CD14-positive monocyte (primary cell): ENCODE measurements around the gene RALB. TPM values are rescaled to one million over a fixed set of nuclear protein-coding genes. Genes with fewer than 3 reads are reported as not detected.

Experiments used
- DNase-seq, 3 donors: peaks; one replicate each; pipeline ENCODE4 v3.0.0-alpha.2; 2011 to 2022
- H2AFZ ChIP-seq: 2 replicates; pipeline ENCODE4 v1.6.0; 2012; ENCODE audit warnings: mild to moderate bottlenecking, low read depth, low read length, inconsistent platforms; ENCODE audit not compliant: insufficient read depth, poor library complexity, severe bottlenecking
- H3K27ac ChIP-seq, 2 donors: 1 replicate in 1 of 2; 2 replicates in 1 of 2; pipeline ENCODE4 v1.5.1; 2012 to 2013; ENCODE audit warnings: low read length in 2 of 2, control low read depth in 1 of 2, inconsistent platforms in 1 of 2, low read depth in 1 of 2, mild to moderate bottlenecking in 1 of 2
- H3K27me3 ChIP-seq, 2 donors: one replicate each; pipeline versions ENCODE4 v1.6.0 to v1.6.1; 2011 to 2013; ENCODE audit warnings: low read length in 2 of 2; ENCODE audit not compliant: control insufficient read depth in 2 of 2, insufficient read depth in 2 of 2
- H3K36me3 ChIP-seq, 2 donors: replicated peaks in 1 of 2; 1 replicate in 1 of 2; 2 replicates in 1 of 2; pipeline versions ENCODE4 v1.5.1 to v1.6.1; 2012 to 2013; ENCODE audit warnings: low read length in 2 of 2, control low read depth in 1 of 2, inconsistent platforms in 1 of 2, mild to moderate bottlenecking in 1 of 2; ENCODE audit not compliant: insufficient read depth in 2 of 2, control insufficient read depth in 1 of 2
- H3K4me1 ChIP-seq, 2 donors: 1 replicate in 1 of 2; 2 replicates in 1 of 2; pipeline versions ENCODE4 v1.5.1 to v1.6.1; 2012 to 2013; ENCODE audit warnings: low read length in 2 of 2, control low read depth in 1 of 2, inconsistent platforms in 1 of 2, mild to moderate bottlenecking in 1 of 2, moderate library complexity in 1 of 2; ENCODE audit not compliant: insufficient read depth in 2 of 2, control insufficient read depth in 1 of 2
- H3K4me2 ChIP-seq: replicated peaks from 2 replicates; pipeline ENCODE3; 2012; ENCODE audit warnings: low read length, moderate library complexity, mild to moderate bottlenecking; ENCODE audit not compliant: poor library complexity, severe bottlenecking; ENCODE audit errors: extremely low read depth
- H3K4me3 ChIP-seq, 3 experiments: fragments of 200-600 bp in 1 of 3; sonication (generic) in 1 of 3; replicated peaks in 1 of 3; 1 replicate in 2 of 3; 2 replicates in 1 of 3; pipeline ENCODE4 v1.5.1; 2011 to 2013; ENCODE audit warnings: low read length in 3 of 3, mild to moderate bottlenecking in 3 of 3, control low read depth in 2 of 3, low read depth in 2 of 3, inconsistent platforms in 1 of 3, moderate library complexity in 1 of 3
- H3K79me2 ChIP-seq: 2 replicates; pipeline ENCODE4 v1.6.0; 2012; ENCODE audit warnings: mild to moderate bottlenecking, control low read depth, inconsistent platforms, low read length, moderate library complexity; ENCODE audit not compliant: insufficient read depth
- H3K9ac ChIP-seq: 2 replicates; pipeline ENCODE4 v1.6.0; 2017; ENCODE audit warnings: low read length, mild to moderate bottlenecking; ENCODE audit not compliant: insufficient read depth, poor library complexity, severe bottlenecking
- H3K9me3 ChIP-seq, 2 donors: replicated peaks in 1 of 2; 1 replicate in 1 of 2; 2 replicates in 1 of 2; pipeline versions ENCODE4 v1.5.1 to v1.6.1; 2012 to 2013; ENCODE audit warnings: low read length in 2 of 2, control low read depth in 1 of 2; ENCODE audit not compliant: control insufficient read depth in 1 of 2, insufficient read depth in 1 of 2
- H4K20me1 ChIP-seq: 2 replicates; pipeline ENCODE4 v1.6.0; 2012; ENCODE audit warnings: mild to moderate bottlenecking, low read length, control low read depth, moderate library complexity; ENCODE audit not compliant: insufficient read depth
- H3K27ac Mint-ChIP-seq, 7 donors: one replicate each; pipeline ENCODE4 v1.8.0; 2020; ENCODE audit warnings: mild to moderate bottlenecking in 7 of 7, mixed read lengths in 7 of 7, moderate library complexity in 6 of 7, inconsistent platforms in 2 of 7
- H3K27me3 Mint-ChIP-seq, 3 donors: one replicate each; pipeline ENCODE4 v1.8.0; 2021 to 2022; ENCODE audit warnings: low read depth in 3 of 3, mild to moderate bottlenecking in 3 of 3, mixed read lengths in 3 of 3, moderate library complexity in 3 of 3, inconsistent platforms in 1 of 3
- H3K36me3 Mint-ChIP-seq, 2 donors: one replicate each; pipeline ENCODE4 v1.8.0; 2020; ENCODE audit warnings: mixed read lengths in 2 of 2, inconsistent platforms in 1 of 2, mild to moderate bottlenecking in 1 of 2
- H3K4me1 Mint-ChIP-seq: one replicate; pipeline ENCODE4 v1.8.0; 2020; ENCODE audit warnings: mild to moderate bottlenecking, mixed read lengths
- H3K4me3 Mint-ChIP-seq, 2 donors: one replicate each; pipeline ENCODE4 v1.8.0; 2020; ENCODE audit warnings: mild to moderate bottlenecking in 2 of 2, mixed read lengths in 2 of 2, moderate library complexity in 1 of 2
- H3K9me3 Mint-ChIP-seq, 7 donors: one replicate each; pipeline ENCODE4 v1.8.0; 2020 to 2022; ENCODE audit warnings: mixed read lengths in 7 of 7, mild to moderate bottlenecking in 6 of 7, moderate library complexity in 6 of 7, inconsistent platforms in 2 of 7
- WGBS: methylation state at CpG from one replicate; pipeline ENCODE4 v1.1.5; 2013; ENCODE audit warnings: missing lambda C conversion rate; ENCODE audit not compliant: insufficient coverage; 5-methylcytosine and 5-hydroxymethylcytosine counted together
- intact Hi-C, 2 donors: fragments of 100-400 bp; cut with micrococcal nuclease; formaldehyde crosslinking; loops; one replicate each; pipeline versions ENCODE4 v1.15.0 to v1.15.1; 2023
- polyA plus RNA-seq, 3 donors: library from polyadenylated mRNA; depleted of rRNA in 1 of 3; unstranded in 2 of 3; stranded (reverse) in 1 of 3; fragments of 300-500 nt in 2 of 3; fragments of >200 nt in 1 of 3; fragmentation: Illumina TruSeq in 2 of 3; gene quantifications; 1 replicate in 2 of 3; 2 replicates in 1 of 3; pipeline ENCODE4 v1.2.3, GENCODE V29; 2012 to 2021
- TF ChIP-seq, protein P1 (sequence below): fragments of 200-600 bp; IDR thresholded peaks from one replicate; pipeline ENCODE4 v1.8.0; 2022; ENCODE audit warnings: antibody characterized with exemption, mild to moderate bottlenecking

The RALB gene
- polyA plus RNA-seq, 3 donors: 57.2 to 163 (median 139) TPM

DNA sequence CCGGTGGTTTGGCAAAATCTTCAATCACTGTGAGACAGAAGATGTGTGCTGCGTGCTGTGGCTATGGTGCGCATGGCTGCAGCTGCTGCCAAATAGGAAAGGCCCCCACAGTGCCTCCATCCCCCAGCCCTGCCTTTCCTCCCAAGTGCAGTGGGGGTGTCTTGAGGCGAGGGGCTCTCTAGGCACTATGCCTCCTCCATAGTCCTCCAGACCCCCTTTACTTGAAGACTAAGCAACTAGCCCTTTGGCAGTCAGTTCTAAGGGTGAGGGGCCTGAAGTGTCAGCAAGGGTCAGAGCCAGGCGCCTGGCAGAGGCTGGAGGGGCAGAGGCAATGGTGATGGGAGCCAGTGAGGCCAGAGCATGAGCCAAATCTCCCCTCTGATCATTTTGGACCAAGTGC, 15.9 kb upstream of the RALB start:
- TF ChIP-seq, protein P1, sequence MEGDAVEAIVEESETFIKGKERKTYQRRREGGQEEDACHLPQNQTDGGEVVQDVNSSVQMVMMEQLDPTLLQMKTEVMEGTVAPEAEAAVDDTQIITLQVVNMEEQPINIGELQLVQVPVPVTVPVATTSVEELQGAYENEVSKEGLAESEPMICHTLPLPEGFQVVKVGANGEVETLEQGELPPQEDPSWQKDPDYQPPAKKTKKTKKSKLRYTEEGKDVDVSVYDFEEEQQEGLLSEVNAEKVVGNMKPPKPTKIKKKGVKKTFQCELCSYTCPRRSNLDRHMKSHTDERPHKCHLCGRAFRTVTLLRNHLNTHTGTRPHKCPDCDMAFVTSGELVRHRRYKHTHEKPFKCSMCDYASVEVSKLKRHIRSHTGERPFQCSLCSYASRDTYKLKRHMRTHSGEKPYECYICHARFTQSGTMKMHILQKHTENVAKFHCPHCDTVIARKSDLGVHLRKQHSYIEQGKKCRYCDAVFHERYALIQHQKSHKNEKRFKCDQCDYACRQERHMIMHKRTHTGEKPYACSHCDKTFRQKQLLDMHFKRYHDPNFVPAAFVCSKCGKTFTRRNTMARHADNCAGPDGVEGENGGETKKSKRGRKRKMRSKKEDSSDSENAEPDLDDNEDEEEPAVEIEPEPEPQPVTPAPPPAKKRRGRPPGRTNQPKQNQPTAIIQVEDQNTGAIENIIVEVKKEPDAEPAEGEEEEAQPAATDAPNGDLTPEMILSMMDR: no peak
- no peaks in the 10 kb centered on the region for H3K79me2 ChIP-seq
- intact Hi-C loops: no loop called here
- no peak overlapping the region for H2AFZ ChIP-seq
- no peaks in the 10 kb centered on the region for H3K36me3 ChIP-seq
- H3K4me1 ChIP-seq: peaks cover 17 to 25% of the 10 kb centered on the region in 2 donors
- H3K27me3 Mint-ChIP-seq: peaks cover 3 to 5% (median 4%) of the 10 kb centered on the region in 3 donors
- no peak overlapping the region for H3K4me3 Mint-ChIP-seq
- H3K27ac ChIP-seq: no peak overlapping the region
- no peak overlapping the region for H3K9ac ChIP-seq
- H3K27me3 ChIP-seq: no peaks in the 10 kb centered on the region
- no peak overlapping the region for H3K4me2 ChIP-seq
- 85% methylated on average over 4 of the region's 5 CpGs for WGBS
- peaks cover 0 to 6% (median 3%) of the 10 kb centered on the region in 7 donors for H3K9me3 Mint-ChIP-seq
- no peak for DNase-seq
- no peak overlapping the region for H3K4me3 ChIP-seq
- H3K4me1 Mint-ChIP-seq: peaks cover 16% of the 10 kb centered on the region
- no peaks in the 10 kb centered on the region for H4K20me1 ChIP-seq
- no peaks in the 10 kb centered on the region for H3K36me3 Mint-ChIP-seq
- no peak overlapping the region for H3K27ac Mint-ChIP-seq
- H3K9me3 ChIP-seq: no peaks in the 10 kb centered on the region

DNA sequence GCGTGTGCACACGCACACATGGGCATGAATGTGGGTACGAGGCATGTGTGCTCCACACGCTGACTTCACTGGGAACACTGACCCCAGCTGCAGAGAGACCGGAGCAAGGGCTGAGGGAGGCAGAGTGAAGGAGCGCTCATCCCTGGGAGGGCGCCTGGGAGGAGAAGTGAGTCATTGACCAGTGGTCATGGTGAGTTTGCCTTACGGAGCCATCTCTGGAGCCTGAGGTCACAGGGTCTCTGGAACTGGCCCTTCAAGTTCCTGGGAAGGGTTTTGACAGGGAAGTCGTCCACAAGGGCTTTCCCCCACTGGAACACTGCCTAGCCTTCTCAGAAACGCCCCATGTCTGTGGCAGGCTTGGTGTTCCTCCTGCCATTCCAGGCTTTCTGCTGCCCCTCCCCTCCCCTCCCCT, 15.2 kb upstream of the RALB start:
- Histone ChIP-seq H3K27ac (no peak overlapping the region), H3K4me1 (peaks cover 15 to 21% of the 10 kb centered on the region in 2 donors), H3K4me3 (no peak overlapping the region), H3K79me2 (no peaks in the 10 kb centered on the region), H4K20me1 (no peaks in the 10 kb centered on the region), H3K27me3 (no peaks in the 10 kb centered on the region), H3K9me3 (no peaks in the 10 kb centered on the region), H2AFZ (no peak overlapping the region), H3K9ac (no peak overlapping the region), H3K4me2 (no peak overlapping the region), H3K36me3 (no peaks in the 10 kb centered on the region)
- Mint-ChIP-seq H3K36me3 (no peaks in the 10 kb centered on the region), H3K27me3 (peaks cover 3 to 5% (median 4%) of the 10 kb centered on the region in 3 donors), H3K27ac (no peak overlapping the region), H3K4me1 (peaks cover 15% of the 10 kb centered on the region), H3K9me3 (peaks cover 0 to 6% (median 3%) of the 10 kb centered on the region in 7 donors), H3K4me3 (no peak overlapping the region)
- WGBS: 91% methylated on average over 8 of the region's 10 CpGs
- DNase-seq: no peak
- TF ChIP-seq, protein P1: no peak
- intact Hi-C loops: no loop called here
